Hematopoietic multipotent progenitor cell (in vitro differentiated cells): Measurements from ENCODE around the gene ADPRHL1. TPM values are rescaled to one million over a fixed set of nuclear protein-coding genes. Genes with fewer than 3 reads are reported as not detected.
"Not testable (repeated sequence)": the region's sequence is repeated elsewhere in the genome, so short reads cannot be mapped to it uniquely, and the experiment has no call there.

ENCODE experiments used
- DNase-seq, 3 donors: peaks; one replicate each; pipeline ENCODE4 v3.0.0-alpha.2; 2011 to 2015; ENCODE audit warnings: low read depth in 2 of 3, low spot score in 2 of 3
- total RNA-seq: library from RNA; depleted of rRNA; stranded (reverse); fragments of >200 nt; gene quantifications from one replicate; pipeline ENCODE4 v1.2.3, GENCODE V29; 2012

Gene ADPRHL1
- total RNA-seq, 1 donor = 0.27 TPM

DNA sequence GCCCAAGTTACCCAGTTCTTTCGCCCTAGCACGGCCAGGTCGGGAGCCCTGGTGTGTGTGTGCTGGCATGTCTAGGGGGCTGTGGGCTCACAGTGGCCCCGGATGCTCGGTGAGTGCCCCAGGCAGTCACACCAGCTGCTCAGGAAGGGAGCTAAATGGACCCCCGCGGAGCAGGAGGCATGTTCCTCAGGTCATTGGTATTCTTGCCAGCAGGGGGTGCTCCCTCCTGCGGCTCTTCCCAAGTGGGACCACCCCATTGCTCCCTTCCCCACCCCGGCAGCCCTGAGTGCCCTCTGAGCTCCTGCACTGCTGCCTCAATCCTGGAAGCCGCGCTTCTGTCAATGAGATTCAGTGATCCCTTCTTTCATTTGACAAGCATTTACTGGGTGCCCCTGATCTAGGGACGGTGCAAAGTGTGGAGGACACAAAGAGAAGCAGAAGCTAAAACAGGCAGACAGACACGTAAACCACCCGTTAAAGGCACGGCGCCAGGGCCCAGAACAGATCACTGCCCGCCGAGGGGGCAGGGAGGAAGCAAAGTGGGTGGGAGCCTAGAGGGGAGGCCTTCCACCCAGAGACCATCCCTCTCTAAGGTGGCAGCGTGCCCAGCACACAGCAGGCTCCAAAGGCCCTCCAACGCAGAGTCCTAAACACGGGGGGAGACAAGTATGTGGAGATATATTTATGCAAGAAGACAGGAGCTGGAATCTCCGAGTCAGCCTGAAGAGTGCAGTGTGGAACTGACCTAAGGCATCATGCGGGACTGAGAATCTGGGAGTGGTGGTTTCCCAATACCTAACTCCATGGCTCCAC, 5.2 kb upstream of the ADPRHL1 start:
- peak in 2 of 3 donors; percentile 31 to 50 for DNase-seq

DNA sequence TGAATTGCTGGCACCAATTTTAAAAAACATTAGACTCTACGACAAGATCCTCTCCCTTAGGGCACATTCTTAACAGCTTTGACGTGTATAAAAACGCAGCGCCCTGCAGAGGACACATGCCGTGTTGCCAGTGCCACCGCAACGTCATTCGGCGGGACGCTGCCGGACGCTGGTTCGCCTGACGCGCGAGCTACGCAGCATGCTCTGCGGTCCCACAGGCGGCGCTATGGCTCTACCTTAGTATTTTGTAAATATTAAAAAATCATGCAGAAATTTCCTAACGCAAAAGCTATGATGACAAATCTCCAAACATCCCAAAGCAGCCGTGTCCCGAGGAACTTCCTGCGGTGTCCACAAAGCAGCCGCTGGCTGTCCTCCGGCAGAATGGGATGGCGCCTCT, 4.2 kb upstream of the ADPRHL1 start:
- DNase-seq = no peak

DNA sequence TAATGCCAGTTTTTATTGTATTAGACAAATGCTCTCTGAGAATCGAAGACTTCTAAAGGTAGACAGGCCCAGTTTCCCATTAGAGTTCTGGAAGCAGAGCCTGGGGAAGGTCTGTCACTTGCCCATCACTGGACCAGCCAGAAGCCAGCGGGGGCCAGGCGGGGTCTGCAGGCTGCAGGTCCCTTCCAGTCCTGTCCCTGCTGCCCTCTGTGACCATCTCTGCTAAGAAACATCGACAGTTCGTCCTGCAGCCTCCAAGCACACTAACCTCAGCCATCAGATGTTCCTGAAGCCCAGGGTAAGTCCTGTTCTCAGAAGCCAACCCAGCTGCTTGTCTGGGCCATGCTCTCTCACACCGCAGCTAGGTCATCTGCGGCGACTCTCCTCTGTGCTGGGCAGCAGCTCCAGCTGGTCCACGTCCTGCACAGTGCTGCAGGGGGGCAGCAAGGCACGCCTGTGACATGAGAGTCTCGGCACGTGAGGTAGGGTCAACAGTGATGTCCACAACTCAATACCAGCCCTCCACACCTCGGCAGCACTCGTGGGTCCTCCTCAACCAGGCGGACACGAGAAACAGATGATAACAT, 2.9 kb upstream of the ADPRHL1 start:
- DNase-seq = no peak

DNA sequence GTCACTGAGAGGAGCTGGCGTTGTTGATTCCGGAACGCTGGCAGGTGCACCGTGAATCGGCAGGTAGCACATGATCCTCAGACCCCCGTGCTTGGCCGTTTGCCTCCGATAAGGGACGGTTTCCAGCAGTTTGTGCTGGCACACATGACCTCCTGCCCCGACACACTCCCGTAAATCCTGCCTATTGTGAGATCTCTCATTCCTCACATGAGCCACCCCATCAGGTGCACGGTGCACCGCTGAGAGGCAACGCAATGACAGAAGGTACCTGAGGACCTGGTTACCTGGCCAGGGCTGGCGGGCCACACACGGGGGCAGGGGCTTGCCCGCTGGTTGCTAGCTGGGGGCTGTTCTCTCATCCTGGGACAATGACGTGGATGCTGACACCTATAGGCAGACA, 2.1 kb upstream of the ADPRHL1 start:
- DNase-seq = no peak

DNA sequence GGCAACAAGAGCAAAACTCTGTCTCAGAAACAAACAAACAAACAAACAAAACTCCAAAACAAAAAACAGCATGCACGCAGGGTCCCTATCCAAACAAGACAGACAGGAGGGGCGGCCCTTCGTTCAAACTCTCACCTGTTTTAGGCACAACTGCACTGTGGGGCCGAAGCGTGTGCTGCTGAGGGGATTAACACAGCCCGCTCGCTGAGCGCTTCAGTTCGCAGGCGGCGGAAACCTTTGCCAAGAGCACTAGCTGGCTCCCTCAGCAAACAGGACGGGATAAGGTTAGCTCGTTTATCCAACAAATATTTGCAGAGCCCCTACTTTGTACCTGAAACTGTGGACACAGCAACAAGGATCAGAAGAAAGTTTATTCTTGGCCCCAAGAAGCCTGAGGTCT, 1.6 kb upstream of the ADPRHL1 start:
- DNase-seq = no peak

DNA sequence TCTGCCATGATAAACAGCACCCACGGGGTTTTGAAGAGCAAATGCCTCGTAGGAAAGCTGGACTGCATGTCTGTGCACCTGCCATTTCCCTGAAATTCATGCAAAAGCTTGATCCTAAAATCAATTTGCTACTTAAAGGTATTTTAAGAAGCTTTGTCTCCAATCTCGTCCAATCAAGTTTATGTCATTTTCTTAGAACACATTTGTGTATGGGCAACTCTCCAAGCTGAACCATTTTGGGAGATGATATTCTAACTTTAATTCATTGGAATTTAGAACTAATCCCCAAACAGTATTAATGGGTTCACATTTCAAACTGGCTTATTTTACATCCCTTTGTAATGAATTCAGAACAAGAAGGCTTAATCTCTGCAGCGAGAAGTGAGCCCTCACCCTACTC, 822 bp downstream of the ADPRHL1 start:
- no peak for DNase-seq

DNA sequence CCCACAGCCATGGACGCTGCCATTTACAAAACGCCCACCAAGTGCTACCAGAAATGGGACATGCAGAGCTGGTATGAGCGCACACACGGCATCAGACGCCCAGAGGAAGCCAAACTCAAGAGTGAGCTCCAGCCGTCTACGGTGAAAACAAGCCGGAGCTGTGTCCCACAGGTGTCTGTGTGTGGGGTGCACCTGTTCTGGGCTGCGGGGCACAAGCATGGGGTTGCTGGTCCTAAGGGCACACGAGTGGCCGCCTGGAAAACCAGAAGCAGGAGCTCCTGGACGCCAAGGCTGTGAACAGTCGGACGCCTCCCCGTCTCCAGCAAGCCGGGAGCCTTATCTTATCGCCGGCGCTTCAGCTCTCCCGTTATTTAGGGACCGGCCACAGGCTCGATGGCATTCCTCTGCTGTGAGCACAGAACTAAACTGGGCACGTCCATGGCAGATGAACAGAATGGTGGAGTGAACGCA, 1.3 kb downstream of the ADPRHL1 start:
- no peak for DNase-seq

DNA sequence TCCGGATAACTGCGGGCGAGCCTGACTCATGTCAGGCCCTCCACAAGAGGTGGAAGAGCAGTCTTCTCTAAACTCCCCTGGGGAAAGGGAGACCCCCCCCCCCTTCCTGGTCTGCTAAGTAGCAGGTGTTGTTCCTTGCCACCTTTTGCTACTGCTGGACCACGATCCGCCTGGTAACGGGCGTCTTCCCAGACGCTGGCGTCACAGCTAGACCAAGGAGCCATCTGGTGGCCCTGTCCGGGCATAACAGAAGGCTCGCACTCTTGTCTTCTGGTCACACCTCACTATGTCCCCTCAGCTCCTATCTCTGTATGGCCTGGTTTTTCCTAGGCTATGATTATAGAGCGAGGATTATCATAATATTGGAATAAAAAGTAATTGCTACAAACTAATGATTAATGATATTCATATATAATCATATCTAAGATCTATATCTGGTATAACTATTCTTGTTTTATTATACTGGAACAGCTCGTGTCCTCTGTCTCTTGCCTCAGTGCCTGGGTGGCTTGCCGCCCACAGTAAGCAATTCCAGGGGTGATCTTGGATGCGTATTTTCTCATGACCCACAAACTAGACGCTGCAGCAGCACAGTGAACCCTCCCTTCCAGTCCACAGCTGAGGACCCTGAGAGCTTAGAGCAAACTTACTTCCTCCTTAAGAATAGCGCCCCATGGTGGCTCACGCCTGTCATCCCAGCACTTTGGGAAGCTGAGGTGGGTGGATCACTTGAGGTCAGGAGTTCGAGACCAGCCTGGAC, 2.2 kb downstream of the ADPRHL1 start:
- not testable (repeated sequence) for DNase-seq

DNA sequence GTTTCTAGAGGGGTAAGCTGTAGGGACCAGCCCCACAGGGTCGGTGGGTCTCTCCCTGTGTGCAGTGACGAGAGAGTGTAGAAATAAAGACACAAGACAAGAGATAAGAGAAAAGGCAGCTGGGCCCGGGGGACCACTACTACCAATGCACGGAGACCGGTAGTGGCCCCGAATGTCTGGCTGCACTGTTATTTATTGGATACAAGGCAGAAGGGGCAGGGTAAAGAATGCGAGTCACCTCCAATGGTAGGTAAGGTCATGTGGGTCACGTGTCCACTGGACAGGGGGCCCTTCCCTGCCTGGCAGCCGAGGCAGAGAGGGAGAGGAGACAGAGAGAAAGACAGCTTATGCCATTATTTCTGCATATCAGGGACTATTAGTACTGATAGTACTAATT, 2.9 kb downstream of the ADPRHL1 start:
- DNase-seq = not testable (repeated sequence)

DNA sequence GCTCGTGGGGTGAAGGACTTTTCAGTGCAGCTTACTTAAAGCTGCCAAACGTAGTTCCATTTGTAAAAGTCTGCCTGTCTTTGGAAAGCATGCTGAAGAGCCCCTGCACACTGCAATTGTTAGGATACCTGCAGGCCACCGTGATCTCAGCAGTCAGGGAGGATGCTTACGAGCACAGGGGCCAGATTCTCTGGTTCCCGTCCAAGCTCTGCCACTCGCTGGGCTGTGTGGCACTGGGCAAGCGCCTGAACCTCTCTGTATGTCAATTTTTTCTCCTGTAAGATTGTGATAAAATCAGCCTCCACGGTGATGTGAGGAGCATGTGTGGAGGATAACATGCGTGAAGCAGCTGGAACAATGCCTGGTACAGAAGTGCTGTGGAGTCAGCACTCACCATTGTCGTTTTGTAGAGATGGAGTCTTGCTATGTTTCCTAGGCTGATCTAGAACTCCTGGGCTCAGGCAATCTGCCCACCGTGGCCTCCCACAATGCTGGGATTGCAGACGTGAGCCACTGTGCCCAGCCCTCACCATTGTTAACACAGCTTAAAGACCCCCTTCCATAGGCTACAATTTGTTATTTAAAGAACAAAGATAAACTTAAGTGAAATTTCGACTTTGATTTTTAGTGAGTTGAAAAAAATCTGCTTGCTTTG, 3.5 kb downstream of the ADPRHL1 start:
- DNase-seq = no peak

DNA sequence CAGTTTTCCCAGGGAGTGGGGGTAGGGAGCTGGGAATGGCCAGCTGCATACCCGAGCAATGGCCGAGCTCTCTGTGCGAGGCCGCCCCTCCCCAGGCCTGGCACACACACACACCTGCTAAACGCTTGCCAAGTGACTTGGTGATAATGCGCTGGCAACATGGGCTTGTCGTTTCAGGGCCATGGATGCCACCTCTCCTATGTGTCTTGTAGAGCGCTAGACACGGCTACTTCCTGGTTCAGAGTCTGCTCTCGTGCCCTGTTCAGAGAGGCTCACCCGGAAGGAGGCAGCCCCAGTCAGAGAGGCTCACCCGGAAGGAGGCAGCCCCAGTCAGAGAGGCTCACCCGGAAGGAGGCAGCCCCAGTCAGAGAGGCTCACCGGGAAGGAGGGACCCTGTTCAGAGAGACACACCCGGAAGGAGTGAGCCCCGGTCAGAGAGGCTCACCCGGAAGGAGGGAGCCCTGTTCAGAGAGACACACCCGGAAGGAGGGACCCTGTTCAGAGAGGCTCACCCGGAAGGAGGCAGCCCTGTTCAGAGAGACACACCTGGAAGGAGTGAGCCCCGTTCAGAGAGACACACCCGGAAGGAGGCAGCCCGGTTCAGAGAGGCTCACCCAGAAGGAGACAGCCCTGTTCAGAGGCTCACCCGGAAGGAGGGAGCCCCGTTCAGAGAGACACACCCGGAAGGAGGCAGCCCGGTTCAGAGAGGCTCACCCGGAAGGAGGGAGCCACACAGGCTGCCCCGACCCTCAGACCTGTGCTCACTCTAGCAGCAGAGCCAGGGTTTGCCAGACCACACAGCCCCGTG, 4.2 kb downstream of the ADPRHL1 start:
- DNase-seq = no peak

DNA sequence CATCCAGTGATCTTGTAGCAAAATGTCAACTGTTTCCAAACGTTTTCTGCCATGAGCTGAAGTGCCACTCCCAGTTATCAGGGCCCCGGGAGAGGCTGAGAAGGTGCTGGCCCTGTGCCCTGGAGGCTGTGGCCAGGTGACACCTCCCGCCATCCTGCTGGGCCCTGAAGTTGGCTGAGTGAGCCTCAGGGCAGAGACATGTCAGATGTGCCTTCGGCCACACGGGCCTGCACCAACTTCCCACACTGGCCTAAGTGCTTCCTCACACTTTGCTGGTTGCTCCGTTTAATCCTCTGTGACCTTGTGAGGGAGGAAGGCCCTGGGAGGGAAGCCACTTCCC, 4.8 kb downstream of the ADPRHL1 start:
- DNase-seq = no peak

DNA sequence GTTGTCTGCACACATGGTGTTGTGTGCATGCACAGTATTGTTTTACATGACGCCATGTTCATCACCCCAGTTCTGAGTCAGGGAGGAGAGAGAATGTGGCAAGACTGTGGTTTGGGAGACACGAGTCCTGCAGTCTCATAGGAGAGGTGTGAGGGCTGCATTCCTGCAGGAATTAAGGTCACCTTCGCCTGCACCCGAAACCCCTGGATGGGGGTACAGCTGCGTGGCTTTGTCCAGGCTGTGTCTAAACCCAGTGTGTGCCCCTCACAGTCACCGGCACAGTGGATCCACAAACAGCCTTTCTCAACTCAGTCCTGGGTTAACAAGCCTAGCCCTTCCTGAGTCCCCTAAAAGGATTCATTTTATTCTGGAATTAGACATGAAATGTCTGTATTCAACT, 5.7 kb downstream of the ADPRHL1 start:
- DNase-seq = no peak

DNA sequence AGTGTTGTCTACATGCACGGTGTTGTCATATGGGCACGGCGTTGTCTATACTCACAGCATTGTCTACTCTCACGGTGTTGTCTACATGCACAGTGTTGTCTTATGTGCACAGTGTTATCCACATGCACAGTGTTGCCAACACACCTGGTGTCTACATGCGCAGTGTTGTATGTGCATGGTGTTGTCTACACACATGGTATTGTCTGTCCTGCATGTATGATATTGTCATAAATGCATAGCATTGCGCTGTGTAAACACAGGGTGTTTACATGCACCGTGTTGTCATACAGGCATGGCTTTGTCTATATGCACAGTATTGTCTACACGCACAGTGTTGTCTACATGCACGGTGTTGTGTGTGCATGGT, 6.8 kb downstream of the ADPRHL1 start:
- no peak for DNase-seq

DNA sequence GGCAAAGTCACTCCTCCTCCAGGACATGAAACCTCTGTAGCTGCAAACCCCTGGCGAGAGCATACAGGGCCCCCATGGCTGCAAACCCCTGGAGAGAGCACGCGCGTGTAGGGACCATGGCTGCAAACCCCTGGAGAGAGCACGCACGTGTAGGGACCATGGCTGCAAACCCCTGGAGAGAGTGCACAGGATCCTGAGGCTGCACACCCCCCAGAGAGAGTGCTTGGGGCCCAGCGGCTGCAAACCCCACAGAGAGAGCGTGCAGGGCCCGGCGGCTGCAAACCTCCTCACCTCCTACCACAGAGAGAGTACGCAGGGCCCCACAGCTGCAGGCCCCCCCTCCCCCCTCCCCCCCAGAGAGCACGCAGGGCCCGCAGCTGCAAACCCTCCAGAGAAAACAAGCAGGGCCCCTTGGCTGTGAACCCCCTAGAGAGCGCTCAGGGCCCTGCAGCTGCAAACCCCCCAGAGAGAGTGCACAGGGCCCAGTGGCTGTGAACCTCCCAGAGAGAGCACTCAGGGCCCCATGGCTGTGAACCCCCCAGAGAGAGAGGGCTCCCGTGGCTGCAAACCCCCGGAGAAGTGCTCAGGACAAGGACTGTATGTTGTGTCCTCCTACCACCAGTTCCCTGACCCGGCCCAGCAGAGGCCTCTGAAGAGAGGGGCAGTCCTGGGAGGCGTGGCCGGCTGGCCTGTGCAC, 7.3 kb downstream of the ADPRHL1 start:
- peak in 1 of 3 donors; percentile 10 for DNase-seq

DNA sequence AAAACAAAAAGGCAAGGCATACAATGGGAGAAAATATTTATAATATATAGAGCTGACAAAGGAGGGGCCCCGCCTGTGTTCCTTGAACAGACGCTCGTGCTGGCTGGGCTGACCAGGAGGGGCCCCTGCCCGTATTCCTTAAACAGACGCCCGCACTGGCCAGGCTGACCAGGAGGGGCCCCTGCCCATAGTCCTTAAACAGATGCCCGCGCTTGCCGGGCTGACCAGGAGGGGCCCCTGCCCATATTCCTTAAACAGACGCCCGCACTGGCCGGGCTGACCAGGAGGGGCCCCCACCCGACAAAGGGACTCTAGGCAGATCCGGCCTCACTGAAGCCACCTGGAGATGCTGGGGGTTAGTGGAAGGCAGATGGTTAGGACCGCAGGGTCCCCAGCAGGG, 9.3 kb downstream of the ADPRHL1 start:
- no peak for DNase-seq

DNA sequence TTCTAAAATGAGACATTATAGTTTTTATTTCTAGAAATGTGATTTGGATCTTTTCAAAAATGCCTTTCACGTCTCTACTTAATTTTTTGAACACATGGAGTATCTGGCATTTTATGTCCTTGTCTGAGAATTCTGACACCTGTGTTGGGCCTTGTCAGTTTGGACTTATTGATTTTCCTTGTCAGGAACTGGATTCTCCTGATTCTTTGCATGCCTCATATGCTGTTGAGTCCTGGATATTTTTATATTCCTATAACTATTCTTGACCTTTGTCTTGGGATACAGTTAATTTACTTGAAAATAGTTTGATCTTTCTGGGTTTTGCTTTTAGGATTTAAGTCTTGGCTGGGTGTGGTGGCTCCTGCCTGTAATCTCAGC, 10.3 kb downstream of the ADPRHL1 start:
- DNase-seq = no peak

DNA sequence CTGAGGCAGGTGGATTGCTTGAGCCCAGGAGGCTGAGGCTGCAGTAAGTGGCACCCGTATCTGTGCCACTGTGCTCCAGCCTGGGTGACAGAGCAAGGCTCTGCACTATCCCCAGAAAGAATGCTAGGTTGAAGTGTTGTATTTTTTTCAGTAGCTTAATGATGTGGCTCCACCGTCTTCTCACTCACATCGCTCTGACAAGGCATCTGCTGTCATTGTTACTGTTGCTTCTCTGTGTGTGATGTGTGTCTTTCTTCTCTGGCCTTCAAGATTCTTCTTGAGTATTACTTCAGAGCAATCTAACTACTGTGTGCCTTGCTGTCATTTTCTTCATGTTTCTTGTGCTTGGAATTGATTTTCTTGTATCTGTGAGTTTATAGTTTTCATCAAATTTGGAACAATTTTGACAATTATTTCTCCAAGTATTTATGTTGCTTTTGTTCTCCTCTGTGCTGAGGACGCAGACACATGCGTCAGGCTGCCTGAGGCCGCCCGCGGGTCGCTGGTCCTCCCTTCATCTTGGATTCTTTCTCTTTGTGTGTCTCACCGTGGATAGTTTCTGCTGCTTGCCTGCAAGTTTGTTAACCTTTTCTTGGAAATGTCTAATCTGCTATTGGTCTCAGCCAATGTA, 10.8 kb downstream of the ADPRHL1 start:
- DNase-seq = no peak

DNA sequence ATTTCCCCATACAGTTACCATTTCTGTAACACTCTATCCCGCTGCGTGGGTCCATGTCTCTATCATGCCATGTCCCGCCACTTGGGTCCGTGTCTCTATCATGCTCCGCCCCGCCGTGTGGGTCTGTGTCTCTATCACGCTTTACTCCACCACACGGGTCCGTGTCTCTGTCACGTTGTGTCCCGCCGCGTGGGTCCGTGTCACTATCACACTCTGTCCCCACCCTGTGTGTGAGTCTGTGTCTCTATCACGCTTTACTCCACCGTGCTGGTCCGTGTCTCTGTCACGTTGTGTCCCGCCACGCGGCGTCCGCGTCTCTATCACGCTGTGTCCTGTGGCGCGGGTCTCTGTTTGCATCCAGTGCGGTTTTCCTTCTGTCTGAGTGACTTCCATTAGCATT, 11.6 kb downstream of the ADPRHL1 start:
- no peak for DNase-seq
